SU-DHL-6 (cell line): ENCODE data around the gene MAPK12.

Experiments
- H2AFZ ChIP-seq: fragments of 200-600 bp; sonication (generic); 2 replicates; pipeline ENCODE4 v1.6.1; 2014; ENCODE audit warnings: low read depth, mild to moderate bottlenecking, moderate library complexity, mixed read lengths, antibody characterized with exemption, low read length; ENCODE audit not compliant: severe bottlenecking
- H3F3A ChIP-seq: fragments of 200-600 bp; shearing (Covaris generic); 2 replicates; pipeline ENCODE4 v1.6.0; 2016; ENCODE audit warnings: antibody characterized with exemption, mild to moderate bottlenecking; ENCODE audit not compliant: insufficient read depth
- H3K27ac ChIP-seq: fragments of 200-600 bp; sonication (generic); 2 replicates; pipeline ENCODE4 v1.5.1; 2016; ENCODE audit warnings: low read depth, mild to moderate bottlenecking, low read length, moderate library complexity, mixed read lengths
- H3K27me3 ChIP-seq: fragments of 200-600 bp; sonication (generic), shearing (Covaris generic); 2 replicates; pipeline ENCODE4 v1.6.0; 2014; ENCODE audit warnings: mild to moderate bottlenecking, low read length
- H3K36me3 ChIP-seq: fragments of 200-600 bp; sonication (generic); 2 replicates; pipeline ENCODE4 v1.6.1; 2014; ENCODE audit warnings: mild to moderate bottlenecking, low read length, mixed read lengths
- H3K4me2 ChIP-seq: fragments of 300-600, 200-600 bp; shearing (Covaris generic), sonication (generic); 2 replicates; pipeline ENCODE4 v1.6.0; 2014; ENCODE audit warnings: low read length, low read depth, mild to moderate bottlenecking; ENCODE audit not compliant: poor library complexity, severe bottlenecking
- H3K4me3 ChIP-seq: fragments of 200-600 bp; sonication (generic); 2 replicates; pipeline ENCODE4 v1.5.1; 2014; ENCODE audit warnings: antibody characterized with exemption, low read length, mild to moderate bottlenecking, mixed read lengths; ENCODE audit not compliant: insufficient read depth, poor library complexity, severe bottlenecking
- H3K79me2 ChIP-seq: fragments of 200-600 bp; sonication (generic); 2 replicates; pipeline ENCODE4 v1.6.1; 2014; ENCODE audit warnings: mild to moderate bottlenecking, low read length, moderate library complexity; ENCODE audit not compliant: insufficient read depth
- H3K9ac ChIP-seq: fragments of 200-600 bp; sonication (generic); 2 replicates; pipeline ENCODE4 v1.7.0; 2014; ENCODE audit warnings: mild to moderate bottlenecking, low read length
- H3K9me2 ChIP-seq: fragments of 200-600 bp; sonication (generic); replicated peaks from 2 replicates; pipeline ENCODE4 v1.6.1; 2014; ENCODE audit warnings: low read length; ENCODE audit not compliant: insufficient read depth
- H3K9me3 ChIP-seq: fragments of 200-600 bp; sonication (generic); 2 replicates; pipeline ENCODE4 v1.6.1; 2014; ENCODE audit warnings: low read length, mixed read lengths; ENCODE audit not compliant: insufficient read depth
- H4K20me1 ChIP-seq: fragments of 200-600 bp; sonication (generic); 2 replicates; pipeline ENCODE4 v1.6.1; 2014; ENCODE audit warnings: low read depth, mild to moderate bottlenecking, antibody characterized with exemption, low read length, moderate library complexity, mixed read lengths
- CTCF ChIP-seq: fragments of 200-600 bp; sonication (generic); IDR thresholded peaks from one replicate; pipeline ENCODE4 v1.5.1; 2017; ENCODE audit warnings: antibody characterized with exemption, mild to moderate bottlenecking, low read length, moderate library complexity; ENCODE audit not compliant: insufficient read depth, poor library complexity, severe bottlenecking
- EZH2phosphoT487 ChIP-seq: fragments of 200-600 bp; sonication (generic), shearing (Covaris generic); conservative IDR thresholded peaks from 2 replicates; pipeline ENCODE4 v1.6.1; 2018; ENCODE audit warnings: mild to moderate bottlenecking, antibody characterized with exemption, low read length, moderate library complexity, mixed read lengths

Gene MAPK12

GRCh38 chr22:50229370-50229769 lies 32.1 kb downstream of the MAPK12 start:
- H3K4me2 ChIP-seq, result no peak overlapping the region
- TF ChIP-seq EZH2phosphoT487, result no peak
- TF ChIP-seq CTCF, result no peak

GRCh38 chr22:50228366-50228765 lies 33.1 kb downstream of the MAPK12 start:
- no peaks in the 10 kb centered on the region; the same call in 1 of the 2 replicates for H4K20me1 ChIP-seq
- TF ChIP-seq EZH2phosphoT487, result no peak
- TF ChIP-seq CTCF, result no peak
- H3F3A ChIP-seq, result no peaks in the 10 kb centered on the region
- no peak overlapping the region for H3K4me2 ChIP-seq
- H3K79me2 ChIP-seq, result peaks cover 2% of the 10 kb centered on the region; the same call in 1 of the 2 replicates
- H3K4me3 ChIP-seq, result no peak overlapping the region
- no peaks in the 10 kb centered on the region for H3K9me3 ChIP-seq
- no peaks in the 10 kb centered on the region for H3K36me3 ChIP-seq
- no peak overlapping the region for H3K27ac ChIP-seq
- no peaks in the 10 kb centered on the region for H3K9me2 ChIP-seq
- H2AFZ ChIP-seq, result no peak overlapping the region
- no peak overlapping the region for H3K9ac ChIP-seq
- H3K27me3 ChIP-seq, result no peaks in the 10 kb centered on the region

More at GRCh38 chr22:50229370-50229769, 32.1 kb downstream of the MAPK12 start:
- no peak overlapping the region for H2AFZ ChIP-seq
- no peaks in the 10 kb centered on the region for H3K9me2 ChIP-seq
- H4K20me1 ChIP-seq, result no peaks in the 10 kb centered on the region; the same call in 1 of the 2 replicates
- no peaks in the 10 kb centered on the region for H3K36me3 ChIP-seq
- H3K27ac ChIP-seq, result no peak overlapping the region
- no peaks in the 10 kb centered on the region for H3K27me3 ChIP-seq
- no peaks in the 10 kb centered on the region for H3K9me3 ChIP-seq
- H3K9ac ChIP-seq, result no peak overlapping the region
- H3K4me3 ChIP-seq, result no peak overlapping the region
- no peaks in the 10 kb centered on the region for H3F3A ChIP-seq
- H3K79me2 ChIP-seq, result peaks cover 12% of the 10 kb centered on the region

- no peak overlapping the region for H3K4me3 ChIP-seq
- H3K79me2 ChIP-seq, result no peaks in the 10 kb centered on the region
- no peaks in the 10 kb centered on the region for H3K9me3 ChIP-seq
- no peaks in the 10 kb centered on the region for H3K27me3 ChIP-seq
- H3K9ac ChIP-seq, result no peak overlapping the region
- no peaks in the 10 kb centered on the region; the same call in 1 of the 2 replicates for H4K20me1 ChIP-seq
- no peak overlapping the region for H3K27ac ChIP-seq
- no peaks in the 10 kb centered on the region for H3F3A ChIP-seq
- H3K36me3 ChIP-seq, result no peaks in the 10 kb centered on the region
- TF ChIP-seq EZH2phosphoT487 (no peak), CTCF (no peak)
- no peak overlapping the region for H2AFZ ChIP-seq
- no peaks in the 10 kb centered on the region for H3K9me2 ChIP-seq
- no peak overlapping the region for H3K4me2 ChIP-seq
These were observed 33.8 kb downstream of the MAPK12 start for GRCh38 chr22:50227579-50228215.
